ENCODE results near the gene ADCY3. TPM values are rescaled to one million over a fixed set of nuclear protein-coding genes. Genes with fewer than 3 reads are reported as not detected.

The ADCY3 gene
- polyA plus RNA-seq, 1 donor: 25.8 TPM

DNA sequence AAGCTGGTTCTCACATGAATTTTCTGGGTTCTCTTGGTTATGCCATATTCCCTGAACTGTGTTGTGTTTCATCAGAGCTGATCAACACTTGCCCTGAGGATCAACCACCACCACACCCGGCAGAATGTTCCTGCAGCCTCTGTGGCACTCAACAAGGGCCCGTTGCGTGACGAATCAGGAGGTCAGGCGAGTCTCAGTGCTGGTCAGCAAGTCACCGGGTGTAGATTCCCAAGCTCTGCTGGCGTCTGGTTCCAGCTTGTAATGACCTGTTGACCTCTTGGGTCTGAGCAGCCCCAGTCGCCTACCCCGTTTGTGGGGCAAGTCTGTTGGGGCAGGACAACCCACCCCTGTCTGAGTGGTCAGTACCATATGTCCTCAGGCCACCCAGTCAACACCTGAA, 46.0 kb downstream of the ADCY3 start:
- no peak for DNase-seq

- DNase-seq: no peak
Measured at GRCh38 chr2:24873619-24874018, 46.4 kb downstream of the ADCY3 start.

DNA sequence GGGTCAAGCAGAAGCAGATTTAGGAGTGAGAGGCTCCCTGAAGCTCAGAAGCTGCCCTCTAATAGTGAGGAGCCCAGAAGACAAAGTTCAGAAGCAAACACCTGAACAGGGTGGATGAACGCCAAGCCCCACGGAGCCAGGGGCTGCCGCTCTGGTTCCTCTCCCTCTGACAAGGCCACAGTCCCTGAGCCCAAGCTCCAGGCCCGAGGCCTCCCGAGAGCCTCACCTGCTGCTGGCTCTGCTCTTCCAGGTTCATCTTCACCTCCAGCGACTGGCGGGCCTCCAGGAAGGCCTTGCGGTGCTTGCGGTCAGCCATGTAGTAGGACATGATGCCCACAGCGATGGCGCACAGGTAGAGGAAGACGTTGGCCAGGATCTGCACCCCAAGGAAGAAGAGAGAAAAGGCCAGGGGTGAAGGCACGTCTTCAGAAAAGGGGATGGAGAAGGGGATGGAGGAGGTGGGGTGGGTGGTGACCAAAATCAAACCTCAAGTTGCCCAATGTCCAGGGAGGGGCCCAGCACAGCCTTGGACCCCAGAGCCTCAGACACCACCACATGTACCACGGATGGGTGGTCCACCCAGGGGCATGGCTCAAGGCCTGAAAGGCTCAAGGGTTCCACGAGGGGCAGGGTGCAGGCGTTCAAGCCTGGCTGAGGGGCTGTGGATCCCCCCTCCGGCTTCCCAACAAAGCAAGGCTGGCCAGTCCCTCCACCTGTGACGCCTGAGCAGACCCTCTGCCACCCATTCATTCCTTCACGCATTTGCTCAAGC, 47.5 kb downstream of the ADCY3 start:
- DNase-seq: no peak

DNA sequence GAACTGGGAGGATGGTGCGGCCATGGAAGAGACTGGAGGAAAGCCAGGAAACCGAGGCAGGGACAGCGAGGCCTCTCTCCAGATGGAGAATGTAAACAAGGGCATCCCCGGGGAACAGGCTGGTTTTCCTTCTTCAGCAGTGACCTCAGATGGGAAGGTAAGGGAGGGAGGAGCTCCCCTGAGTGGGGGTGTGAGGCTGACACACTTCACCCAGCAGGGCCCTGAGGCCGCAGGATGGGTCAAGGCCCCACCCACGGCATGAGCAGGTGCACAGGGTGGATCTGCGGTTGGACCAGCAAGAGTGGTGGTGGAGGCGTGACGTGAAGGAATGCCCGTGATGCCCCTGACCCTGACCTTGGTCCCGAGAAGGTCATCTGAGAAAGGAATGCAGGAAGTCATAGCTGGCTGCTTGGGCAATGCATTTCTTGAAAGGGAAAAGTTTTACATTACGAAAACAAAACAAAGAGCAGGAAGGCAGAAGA, 48.1 kb downstream of the ADCY3 start:
- no peak for DNase-seq

DNA sequence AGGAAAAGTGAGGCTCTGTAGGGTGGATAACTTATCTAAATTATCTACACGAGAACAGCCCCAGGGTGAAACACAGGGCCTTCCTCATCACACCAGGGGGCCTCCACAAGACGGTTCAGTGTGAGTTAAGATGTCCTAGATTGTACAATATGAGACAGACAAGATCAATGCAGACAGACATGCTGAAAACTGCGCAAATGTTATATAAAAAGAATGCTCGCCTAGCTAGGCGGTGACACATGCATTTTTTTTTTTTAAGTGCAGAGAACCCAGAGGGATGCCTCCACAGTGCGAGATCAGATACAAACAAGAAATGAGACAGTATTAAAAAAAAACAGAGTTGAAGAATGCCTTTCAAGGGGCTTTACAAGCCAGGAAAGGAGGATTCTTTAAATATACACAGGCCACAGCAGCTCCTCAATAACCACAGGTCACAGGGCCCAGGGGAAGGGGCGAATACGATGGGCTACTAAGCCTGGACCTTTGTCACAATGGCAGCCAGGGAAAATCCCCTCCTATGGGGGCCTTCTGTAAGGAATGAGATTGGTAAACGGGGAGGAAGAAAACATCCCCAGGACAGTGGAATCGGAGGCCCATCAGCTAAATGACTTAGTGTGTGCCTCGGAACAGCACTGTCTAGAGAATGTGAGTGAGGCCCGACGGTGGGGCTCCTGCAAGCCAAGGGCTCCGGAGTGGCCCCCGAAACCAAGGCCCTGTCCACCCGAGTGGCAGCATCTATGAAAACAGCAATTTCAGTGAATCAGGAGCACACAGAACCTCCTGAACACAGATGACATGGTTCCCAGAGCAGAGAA, 48.9 kb downstream of the ADCY3 start:
- DNase-seq: no peak

- no peak for DNase-seq
Measured at GRCh38 chr2:24870440-24870839, 49.6 kb downstream of the ADCY3 start.

DNA sequence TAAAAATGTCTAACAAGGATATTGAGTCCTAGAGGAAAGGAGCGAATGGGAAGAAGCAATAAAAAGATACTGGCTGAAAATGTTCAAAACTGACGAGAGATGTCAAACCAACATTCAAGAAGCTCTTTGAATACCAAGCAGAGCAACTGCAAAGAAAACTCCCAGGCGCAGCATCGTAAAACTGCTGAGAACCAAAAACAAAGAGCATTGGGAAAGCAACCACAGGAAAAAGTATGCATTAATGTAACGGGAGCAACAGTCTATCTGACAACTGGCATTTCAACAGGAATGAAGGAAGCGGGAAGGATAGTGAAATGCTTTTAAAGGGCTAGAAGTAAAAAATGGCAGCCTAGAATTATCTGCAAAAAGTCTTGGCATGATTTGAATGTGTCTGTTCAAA, 53.1 kb downstream of the ADCY3 start:
- DNase-seq: no peak

- no peak for DNase-seq
Measured at GRCh38 chr2:24863641-24864040, 56.4 kb downstream of the ADCY3 start.

- no peak for DNase-seq
Measured at GRCh38 chr2:24861500-24861899, 58.5 kb downstream of the ADCY3 start.

- DNase-seq: no peak
Measured at GRCh38 chr2:24860631-24861030, 59.4 kb downstream of the ADCY3 start.

- no peak for DNase-seq
Measured at GRCh38 chr2:24859968-24860600, 60.0 kb downstream of the ADCY3 start.

- no peak for DNase-seq
Measured at GRCh38 chr2:24858996-24859395, 61.0 kb downstream of the ADCY3 start.

DNA sequence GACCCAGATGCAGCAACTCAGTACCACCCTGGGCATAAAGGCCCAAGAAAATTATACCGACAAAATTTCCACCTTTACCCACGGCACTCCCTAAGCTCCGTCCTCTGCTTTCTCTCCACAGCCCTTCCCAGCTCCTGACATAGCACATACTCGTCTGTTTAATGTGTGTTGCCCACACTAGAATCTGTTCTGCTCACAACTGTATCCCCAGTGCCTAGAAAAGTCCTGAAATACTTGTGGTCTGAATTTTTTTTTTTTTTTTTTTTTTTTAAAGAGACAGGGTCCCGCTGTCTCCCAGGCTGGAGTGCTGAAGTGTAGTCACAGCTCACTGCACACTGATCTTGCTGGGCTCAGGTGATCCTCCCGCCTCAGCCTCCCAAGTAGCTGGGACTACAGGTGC, 62.3 kb downstream of the ADCY3 start:
- no peak for DNase-seq

GRCh38 chr2:24856791-24857211, 63.2 kb downstream of the ADCY3 start:
- DNase-seq: no peak

- no peak for DNase-seq
Measured at GRCh38 chr2:24855726-24856125, 64.3 kb downstream of the ADCY3 start.

DNA sequence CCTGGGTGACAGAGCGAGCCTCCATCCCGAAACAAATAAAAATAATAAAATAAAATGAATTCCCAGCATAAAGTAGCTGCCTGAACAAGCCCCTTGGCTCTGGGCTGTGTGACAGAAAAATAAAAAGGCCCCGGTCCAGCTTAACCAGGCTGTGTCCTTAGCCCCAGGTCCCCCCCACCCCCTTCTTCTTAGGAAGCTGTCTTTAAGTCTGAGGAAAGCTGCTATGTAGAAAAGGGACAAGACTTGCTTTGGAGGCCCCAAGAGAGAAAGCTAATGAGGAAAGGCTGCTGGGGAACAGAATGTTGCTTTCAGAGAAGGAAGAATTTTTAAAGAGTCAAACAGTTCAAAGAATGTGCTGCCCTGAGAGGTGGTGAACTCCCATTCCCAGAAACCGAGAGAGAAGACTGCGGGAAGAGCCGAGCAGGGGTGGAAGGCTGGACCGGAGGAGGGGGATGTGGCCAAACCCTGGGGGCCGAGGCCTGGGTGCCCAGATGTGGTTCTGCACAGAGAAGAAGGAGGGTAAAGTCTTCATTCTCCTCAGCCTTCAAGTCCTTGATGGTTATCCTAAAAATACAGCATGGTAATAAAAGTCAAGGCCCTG, 64.9 kb downstream of the ADCY3 start:
- no peak for DNase-seq

DNA sequence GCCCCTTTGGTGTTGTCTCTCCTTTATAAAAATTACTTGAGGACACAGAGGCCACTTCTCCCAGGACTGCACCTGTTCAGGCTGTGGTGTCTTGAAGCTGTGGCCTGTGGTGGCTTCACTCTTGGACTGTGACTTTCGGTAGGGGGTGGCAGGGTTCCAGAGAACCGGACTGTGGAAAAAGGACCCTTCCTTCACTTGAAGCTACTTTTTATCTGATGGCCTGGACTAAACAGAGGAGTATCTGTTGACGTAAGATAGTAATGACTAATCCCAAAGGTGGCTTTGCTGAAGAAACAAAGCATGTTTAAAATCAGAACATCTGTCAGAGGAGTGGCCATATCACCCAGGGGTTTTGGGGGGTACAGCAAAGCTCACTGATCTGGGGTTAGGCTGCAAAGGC, 66.0 kb downstream of the ADCY3 start:
- DNase-seq: no peak

DNA sequence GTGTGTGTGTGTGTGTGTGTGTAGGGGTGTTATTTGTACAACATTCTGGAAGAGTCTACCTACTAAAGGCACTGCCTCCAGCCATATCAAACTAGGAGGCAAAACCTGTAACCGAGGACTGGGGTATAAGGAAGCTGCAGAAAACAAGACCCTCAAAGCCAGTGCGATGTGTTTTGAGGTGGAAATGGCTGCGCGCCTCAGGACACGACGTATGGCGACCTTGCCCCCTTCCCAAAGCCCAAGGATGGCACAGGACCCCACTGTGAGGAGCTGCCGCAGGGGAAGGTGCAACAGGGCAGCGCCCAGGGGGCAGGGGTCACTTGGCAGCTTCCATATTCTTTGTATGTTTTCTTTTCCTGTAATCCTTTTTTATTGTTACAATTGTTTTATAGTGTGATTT, 67.0 kb downstream of the ADCY3 start:
- DNase-seq: no peak

DNA sequence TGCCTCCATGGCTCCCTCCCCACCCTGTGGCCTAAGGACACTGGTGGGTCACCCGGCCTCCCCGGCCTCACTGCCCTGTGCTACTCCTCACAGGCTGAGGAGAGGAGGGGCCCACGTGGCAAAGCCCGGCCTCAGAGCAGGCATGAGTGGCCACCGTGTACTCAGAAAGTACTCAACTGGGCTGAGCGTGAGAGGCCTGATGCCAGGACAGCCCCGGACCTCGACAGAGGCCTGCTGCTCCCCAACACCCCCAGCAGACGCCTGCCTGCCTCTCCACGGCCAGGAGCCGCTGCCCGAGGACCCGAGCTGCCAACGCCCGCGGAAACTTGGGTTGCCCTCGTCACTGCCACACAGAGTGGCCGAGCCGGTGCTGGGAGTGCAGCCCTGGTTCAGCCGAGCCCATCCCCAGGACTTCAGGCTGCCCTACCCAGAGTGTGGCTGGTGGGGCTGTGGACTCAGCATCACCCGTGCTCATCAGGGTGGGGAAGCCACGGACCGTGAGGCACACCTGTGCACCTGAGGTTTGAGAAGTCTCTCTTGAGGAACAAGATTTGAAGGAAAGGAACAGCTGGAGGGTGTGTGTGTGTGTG, 67.5 kb downstream of the ADCY3 start:
- DNase-seq: no peak

- no peak for DNase-seq
Measured at GRCh38 chr2:24852026-24852425, 68.0 kb downstream of the ADCY3 start.

GRCh38 chr2:24850944-24851343, 69.1 kb downstream of the ADCY3 start:
- DNase-seq: no peak

- DNase-seq: no peak
Measured at GRCh38 chr2:24845691-24846090, 74.3 kb downstream of the ADCY3 start.

Data from left kidney (tissue), 2 donors.